Mucosa of descending colon (tissue), 3 donors: ENCODE measurements around the gene ZNF232. TPM values are rescaled to one million over a fixed set of nuclear protein-coding genes. Genes with fewer than 3 reads are reported as not detected.
"Not testable (repeated sequence)": the region's sequence is repeated elsewhere in the genome, so short reads cannot be mapped to it uniquely, and the experiment has no call there.

Source experiments
- ATAC-seq: fragments of 200-7000 bp; cut with Tn5 transposase; one replicate; pipeline ENCODE4 v1.9.1; 2020; ENCODE audit warnings: mild to moderate bottlenecking, moderate library complexity
- DNase-seq, 3 donors: peaks; one replicate each; pipeline ENCODE4 v3.0.0-alpha.2; 2020
- H3K36me3 ChIP-seq: fragments of 200-600 bp; one replicate; pipeline ENCODE4 v1.8.0; 2021; ENCODE audit warnings: low read depth, mild to moderate bottlenecking
- H3K4me1 ChIP-seq: fragments of 200-600 bp; one replicate; pipeline ENCODE4 v1.8.0; 2021; ENCODE audit warnings: low read depth, mild to moderate bottlenecking
- H3K4me3 ChIP-seq: fragments of 200-600 bp; one replicate; pipeline ENCODE4 v1.8.0; 2021; ENCODE audit warnings: mild to moderate bottlenecking
- H3K9me3 ChIP-seq: fragments of 200-600 bp; one replicate; pipeline ENCODE4 v1.8.0; 2021; ENCODE audit warnings: mild to moderate bottlenecking
- intact Hi-C, 2 donors: fragments of 100-400 bp; cut with DNase I in 1 of 2; cut with micrococcal nuclease in 1 of 2; formaldehyde crosslinking; loops; one replicate each; pipeline versions ENCODE4 v1.11.0 to v1.11.1; 2022; cut with DNase I, micrococcal nuclease
- total RNA-seq, 3 donors: library from RNA; stranded (reverse); fragmentation: NEBNext Ultra II Directional in 2 of 3; extraction: Animal tissue kit (Norgen Biotek cat#: 25700) in 2 of 3; gene quantifications; one replicate each; pipeline versions ENCODE4 v1.2.1 to v1.2.4, GENCODE V29; 2021 to 2023
- TF ChIP-seq, protein P1 (sequence below): fragments of 200-600 bp; IDR thresholded peaks from one replicate; pipeline ENCODE4 v1.8.0; 2022; ENCODE audit warnings: antibody characterized with exemption, mild to moderate bottlenecking
- donor health status: DM: no; HTN: no; CAD: no; lungs with moderate emphysema.
- donor health status: DM: no; HTN: no; CAD: no.
- donor health status: DM: no; HTN: yes; CAD: no.

Gene ZNF232
- total RNA-seq, 3 donors from 2014 or later = 8.2 to 12.1 (median 8.4) TPM

GRCh38 chr17:5131146-5131715 lies 19.6 kb upstream of the ZNF232 start:
- ATAC-seq (no peak), DNase-seq (no peak)
- H3K4me3 ChIP-seq = no peak overlapping the region
- TF ChIP-seq, protein P1, sequence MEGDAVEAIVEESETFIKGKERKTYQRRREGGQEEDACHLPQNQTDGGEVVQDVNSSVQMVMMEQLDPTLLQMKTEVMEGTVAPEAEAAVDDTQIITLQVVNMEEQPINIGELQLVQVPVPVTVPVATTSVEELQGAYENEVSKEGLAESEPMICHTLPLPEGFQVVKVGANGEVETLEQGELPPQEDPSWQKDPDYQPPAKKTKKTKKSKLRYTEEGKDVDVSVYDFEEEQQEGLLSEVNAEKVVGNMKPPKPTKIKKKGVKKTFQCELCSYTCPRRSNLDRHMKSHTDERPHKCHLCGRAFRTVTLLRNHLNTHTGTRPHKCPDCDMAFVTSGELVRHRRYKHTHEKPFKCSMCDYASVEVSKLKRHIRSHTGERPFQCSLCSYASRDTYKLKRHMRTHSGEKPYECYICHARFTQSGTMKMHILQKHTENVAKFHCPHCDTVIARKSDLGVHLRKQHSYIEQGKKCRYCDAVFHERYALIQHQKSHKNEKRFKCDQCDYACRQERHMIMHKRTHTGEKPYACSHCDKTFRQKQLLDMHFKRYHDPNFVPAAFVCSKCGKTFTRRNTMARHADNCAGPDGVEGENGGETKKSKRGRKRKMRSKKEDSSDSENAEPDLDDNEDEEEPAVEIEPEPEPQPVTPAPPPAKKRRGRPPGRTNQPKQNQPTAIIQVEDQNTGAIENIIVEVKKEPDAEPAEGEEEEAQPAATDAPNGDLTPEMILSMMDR = no peak
- intact Hi-C loops = no loop called here
- H3K36me3 ChIP-seq = no peaks in the 10 kb centered on the region
- H3K9me3 ChIP-seq = no peaks in the 10 kb centered on the region
- no peaks in the 10 kb centered on the region for H3K4me1 ChIP-seq

DNA sequence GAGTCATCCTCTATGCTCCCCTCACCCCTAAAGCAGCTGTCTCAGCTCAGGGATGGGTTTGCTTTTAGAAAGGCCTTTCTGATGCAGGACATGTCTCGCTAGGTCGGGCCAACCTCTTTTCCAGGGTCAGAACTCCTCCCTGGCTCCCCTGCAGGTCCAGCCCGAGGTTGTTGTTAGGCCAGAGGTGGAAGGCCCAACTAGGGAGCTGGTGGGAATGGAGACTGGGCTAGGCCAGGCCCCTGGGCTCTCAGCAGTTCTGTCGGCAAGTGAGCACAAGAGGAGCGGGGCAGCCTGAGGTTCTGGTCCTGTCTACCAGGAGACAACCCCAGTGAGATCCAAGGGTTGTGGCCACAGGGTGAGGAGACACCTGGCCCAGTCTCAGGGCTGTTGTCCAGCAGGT lies 19.0 kb upstream of the ZNF232 start:
- H3K36me3 ChIP-seq, H3K4me3 ChIP-seq, ATAC-seq, H3K4me1 ChIP-seq, intact Hi-C loops, DNase-seq, H3K9me3 ChIP-seq: not testable (repeated sequence)

- DNase-seq, intact Hi-C loops, H3K4me3 ChIP-seq: not testable (repeated sequence)
These were observed 18.6 kb upstream of the ZNF232 start for GRCh38 chr17:5130261-5130660.

DNA sequence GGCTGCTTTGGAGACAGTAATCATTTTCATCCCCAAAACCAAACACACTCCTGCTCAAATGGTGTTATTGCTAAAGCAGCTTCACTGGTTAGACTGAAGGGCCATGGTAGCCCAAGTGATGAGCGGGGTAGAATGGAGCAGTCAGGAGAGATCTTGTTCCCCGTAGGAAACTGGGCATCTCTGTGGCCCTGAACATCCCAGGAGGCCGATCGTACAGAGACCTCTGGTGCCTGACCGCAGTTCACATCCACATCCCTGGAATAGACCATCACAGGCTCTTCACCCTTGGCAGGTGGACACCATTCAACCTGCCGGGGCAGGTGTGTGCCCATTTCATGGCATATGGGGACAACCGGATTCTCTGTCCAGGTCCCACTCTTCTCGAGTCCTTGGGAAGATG lies 18.1 kb upstream of the ZNF232 start:
- DNase-seq, H3K9me3 ChIP-seq, ATAC-seq, H3K36me3 ChIP-seq, H3K4me1 ChIP-seq, H3K4me3 ChIP-seq, intact Hi-C loops: not testable (repeated sequence)

More at GRCh38 chr17:5130261-5130660, 18.6 kb upstream of the ZNF232 start:
- not testable (repeated sequence) for H3K9me3 ChIP-seq, H3K4me1 ChIP-seq, H3K36me3 ChIP-seq, ATAC-seq

DNA sequence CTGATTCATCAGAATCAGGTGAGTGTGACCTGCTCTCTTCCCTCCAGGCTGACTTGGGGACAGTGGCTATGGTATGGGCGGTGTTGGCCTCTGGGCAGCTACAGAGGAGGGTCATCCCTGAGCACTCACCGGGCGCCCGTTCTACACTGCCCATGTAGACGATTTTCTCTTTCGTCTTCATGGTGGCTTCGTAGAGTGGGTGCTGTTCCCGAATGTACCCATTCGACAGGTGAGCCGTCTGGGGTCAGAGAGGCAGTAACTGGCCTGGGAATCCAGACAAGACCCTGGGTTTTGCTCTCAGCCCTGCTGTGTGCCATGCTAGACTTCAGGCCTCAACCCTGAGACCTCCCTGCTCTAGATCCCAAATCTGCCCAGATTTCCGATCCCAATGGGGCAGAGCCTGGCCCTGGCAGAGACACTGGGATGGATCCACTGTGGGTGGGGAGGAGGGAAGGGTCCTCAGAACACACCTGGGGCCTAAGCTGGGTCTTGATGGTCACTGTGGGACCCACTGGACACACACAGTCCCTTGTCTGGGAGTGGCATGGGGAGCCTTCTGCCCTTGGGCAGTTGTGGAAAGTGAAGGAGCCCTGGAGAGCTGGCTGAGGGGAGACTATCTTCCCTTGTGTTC lies 17.3 kb upstream of the ZNF232 start:
- DNase-seq = no peak
- intact Hi-C loops = no loop called here
- H3K4me1 ChIP-seq = no peaks in the 10 kb centered on the region
- H3K36me3 ChIP-seq = no peaks in the 10 kb centered on the region
- no peak for ATAC-seq
- no peak overlapping the region for H3K4me3 ChIP-seq
- H3K9me3 ChIP-seq = no peaks in the 10 kb centered on the region
- TF ChIP-seq, protein P1 = no peak

- ATAC-seq, H3K4me3 ChIP-seq, intact Hi-C loops, H3K4me1 ChIP-seq, H3K9me3 ChIP-seq, DNase-seq, H3K36me3 ChIP-seq: not testable (repeated sequence)
These were observed 16.7 kb upstream of the ZNF232 start for GRCh38 chr17:5128387-5128786.

DNA sequence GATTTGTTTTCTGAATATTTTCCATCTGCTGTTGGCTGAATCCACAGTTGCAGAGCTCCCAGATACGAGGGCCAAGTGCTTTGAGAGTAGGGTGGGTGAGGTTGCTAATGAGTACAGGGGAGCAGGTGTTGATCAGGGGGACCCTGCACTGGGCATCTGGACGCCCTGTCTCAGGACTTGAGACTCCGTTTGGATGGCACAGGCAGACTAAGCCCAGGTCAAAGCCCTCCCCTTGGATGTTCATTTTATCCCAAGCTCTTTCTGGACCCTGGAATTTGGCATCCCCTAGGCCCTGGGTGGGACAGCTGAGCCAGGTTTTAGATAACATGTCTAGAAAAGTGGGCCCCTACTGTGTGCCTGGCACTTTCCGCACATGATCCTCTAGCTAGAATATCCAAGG lies 16.2 kb upstream of the ZNF232 start:
- intact Hi-C loops = no loop called here
- Histone ChIP-seq H3K9me3 (no peaks in the 10 kb centered on the region), H3K4me3 (no peak overlapping the region), H3K36me3 (no peaks in the 10 kb centered on the region), H3K4me1 (no peaks in the 10 kb centered on the region)
- no peak for DNase-seq
- ATAC-seq = no peak
- TF ChIP-seq, protein P1 = no peak
